H1 (cell line): ENCODE measurements around the gene CAMTA1.

Source experiments
- ATF2 ChIP-seq: IDR thresholded peaks from 2 replicates; pipeline ENCODE4 v1.6.1; 2012; ENCODE audit warnings: low read length, inconsistent platforms
- CHD2 ChIP-seq: IDR thresholded peaks from 2 replicates; pipeline ENCODE4 v1.6.1; 2012; ENCODE audit warnings: low read length, improper control_type of control experiment
- CTCF ChIP-seq, 3 experiments: IDR thresholded peaks; 1 replicate in 2 of 3; 2 replicates in 1 of 3; pipeline versions ENCODE4 v1.5.1 to v1.6.1; 2011; ENCODE audit warnings: low read length in 3 of 3, mild to moderate bottlenecking in 3 of 3, inconsistent platforms in 2 of 3, low read depth in 1 of 3, moderate library complexity in 1 of 3; ENCODE audit not compliant: insufficient read depth in 1 of 3; ENCODE audit errors: control extremely low read depth in 1 of 3
- E2F6 ChIP-seq: IDR thresholded peaks from 2 replicates; pipeline ENCODE4 v1.6.1; 2012; ENCODE audit warnings: inconsistent platforms
- EGR1 ChIP-seq: IDR thresholded peaks from 2 replicates; pipeline ENCODE4 v1.6.1; 2011; ENCODE audit warnings: low read depth, low read length, borderline replicate concordance
- EZH2 ChIP-seq: fragments of 200-600 bp; sonication (generic); IDR thresholded peaks from 2 replicates; pipeline ENCODE4 v1.7.1; 2012; ENCODE audit warnings: low read depth, mild to moderate bottlenecking, moderate library complexity, low read length, inconsistent platforms; ENCODE audit not compliant: severe bottlenecking
- FOSL1 ChIP-seq: IDR thresholded peaks from 2 replicates; pipeline ENCODE4 v1.6.1; 2011; ENCODE audit warnings: mild to moderate bottlenecking, low read depth, low read length, moderate library complexity; ENCODE audit not compliant: insufficient read depth
- GTF2F1 ChIP-seq: IDR thresholded peaks from 2 replicates; pipeline ENCODE4 v1.6.1; 2012; ENCODE audit warnings: low read depth, low read length, improper control_type of control experiment, borderline replicate concordance
- POLR2A ChIP-seq, 2 experiments: IDR thresholded peaks; 1 replicate in 1 of 2; 2 replicates in 1 of 2; pipeline ENCODE4 v1.6.1; 2011; ENCODE audit warnings: low read depth in 2 of 2, low read length in 2 of 2, mild to moderate bottlenecking in 2 of 2; ENCODE audit errors: control extremely low read depth in 1 of 2
- RNF2 ChIP-seq: fragments of 200-900, 300-1000 bp; sonication (generic); IDR thresholded peaks from 2 replicates; pipeline ENCODE4 v1.7.1; 2016; ENCODE audit warnings: borderline replicate concordance, low read depth, mild to moderate bottlenecking, antibody characterized with exemption, low read length; ENCODE audit not compliant: poor library complexity, severe bottlenecking; ENCODE audit errors: missing control alignments

- TF ChIP-seq EZH2 (no peak), ATF2 (no peak), POLR2A (IDR thresholded peaks at IDR 0.05; ENCODE audit: control extremely low read depth in 1 of 2, low read depth in 2 of 2, low read length in 2 of 2) (no peak), EGR1 (no peak), RNF2 (no peak), CTCF (IDR thresholded peaks at IDR 0.05; ENCODE audit: control extremely low read depth in 1 of 3, insufficient read depth in 1 of 3, low read depth in 1 of 3, low read length in 3 of 3) (no peak), FOSL1 (no peak), CHD2 (no peak), E2F6 (no peak), GTF2F1 (no peak)
These were observed 773.2 kb downstream of the CAMTA1 start for GRCh38 chr1:7558481-7558880.
